Fibroblast of peridontal ligament (primary cell): ENCODE data around the gene USP46.
A peak's percentile ranks its signal among the peaks of the same experiment; 100 is the strongest.

Source experiments
- DNase-seq: peaks from one replicate; pipeline ENCODE4 v3.0.0-alpha.2; 2010; ENCODE audit errors: extremely low read depth

The USP46 gene

GRCh38 chr4:52657292-52657617 lies 1.8 kb downstream of the USP46 start:
- no peak for DNase-seq

DNA sequence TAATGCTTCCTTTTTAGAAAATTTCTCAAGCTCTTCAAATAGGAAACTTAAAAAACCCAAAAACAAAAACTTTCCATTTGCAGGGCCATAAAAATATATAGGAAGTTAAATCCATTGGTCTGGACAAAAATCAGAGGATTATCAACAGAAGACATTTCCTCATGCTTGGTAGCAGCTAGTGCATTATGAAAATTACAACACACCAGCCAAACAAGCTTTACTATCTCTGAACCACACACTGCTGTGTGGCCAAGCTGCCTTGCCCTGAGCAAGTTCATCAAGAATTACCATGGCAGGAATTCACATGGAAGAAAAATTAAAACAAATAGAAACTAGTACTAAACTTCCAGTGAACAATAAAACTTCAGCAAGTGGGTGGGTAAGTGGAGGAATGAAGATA lies 3.6 kb downstream of the USP46 start:
- DNase-seq: no peak

- no peak for DNase-seq
Measured at GRCh38 chr4:52651996-52652672, 7.0 kb downstream of the USP46 start.

- no peak for DNase-seq
Measured at GRCh38 chr4:52648836-52649235, 10.3 kb downstream of the USP46 start.

DNA sequence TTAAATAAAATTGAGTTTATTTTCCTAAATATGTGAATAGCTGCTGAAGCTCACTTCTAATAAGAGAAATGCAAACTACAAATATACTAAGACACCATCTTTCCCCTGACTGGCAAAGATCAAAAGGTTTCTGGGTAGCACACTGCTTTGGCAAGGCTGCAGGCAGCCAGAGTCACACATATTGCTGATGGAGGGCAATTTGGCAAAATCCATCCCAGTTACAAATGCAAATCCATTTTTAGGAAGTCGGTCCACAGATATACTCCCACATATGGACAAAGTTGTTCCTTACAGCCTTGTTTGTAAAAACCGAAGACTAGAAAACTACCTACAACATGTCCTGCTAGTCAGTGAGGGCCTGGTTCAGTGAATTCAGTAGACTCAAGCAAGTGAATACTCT lies 12.4 kb downstream of the USP46 start:
- no peak for DNase-seq

DNA sequence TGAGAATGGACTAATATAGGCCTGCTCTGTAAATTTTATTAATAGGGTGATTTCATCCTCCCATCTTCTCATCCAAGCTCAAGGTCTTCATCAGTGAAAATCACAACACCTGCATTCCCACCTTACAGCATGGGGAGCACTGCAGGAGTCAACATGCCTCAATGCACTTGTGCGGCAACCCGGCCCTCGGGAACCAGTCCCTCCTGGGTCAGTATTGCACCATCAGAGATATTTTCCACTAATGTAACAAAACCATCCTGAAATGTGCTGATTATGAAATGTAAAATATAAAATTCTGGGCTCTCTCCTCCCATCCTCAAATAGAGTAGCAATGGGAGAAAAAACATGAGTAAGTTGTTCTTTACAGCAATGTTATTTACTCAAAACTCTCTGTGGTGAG lies 13.0 kb downstream of the USP46 start:
- no peak for DNase-seq

GRCh38 chr4:52645300-52645699 lies 13.8 kb downstream of the USP46 start:
- DNase-seq: no peak

DNA sequence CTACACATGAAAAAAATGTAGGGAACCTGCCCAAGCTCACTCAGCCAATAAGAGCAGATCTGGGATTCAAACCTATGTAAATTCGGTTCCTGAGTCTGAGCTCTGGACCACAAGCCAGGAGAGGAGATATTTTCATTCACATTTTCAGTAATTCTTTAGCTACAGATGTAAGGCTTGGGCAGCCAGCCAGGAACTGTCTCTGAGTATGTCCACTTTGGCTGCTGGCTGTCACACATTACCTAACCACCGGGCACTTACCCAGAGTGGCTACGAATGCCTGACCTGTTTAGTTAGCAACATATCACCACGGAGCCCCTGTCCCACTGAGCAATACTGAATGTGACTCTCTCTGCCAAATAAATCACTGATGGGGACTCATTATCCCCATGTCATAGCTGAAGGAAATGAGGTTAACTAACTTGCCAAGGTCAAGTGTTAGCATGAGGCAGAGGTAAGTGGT lies 15.3 kb downstream of the USP46 start:
- DNase-seq: peak; percentile 46

DNA sequence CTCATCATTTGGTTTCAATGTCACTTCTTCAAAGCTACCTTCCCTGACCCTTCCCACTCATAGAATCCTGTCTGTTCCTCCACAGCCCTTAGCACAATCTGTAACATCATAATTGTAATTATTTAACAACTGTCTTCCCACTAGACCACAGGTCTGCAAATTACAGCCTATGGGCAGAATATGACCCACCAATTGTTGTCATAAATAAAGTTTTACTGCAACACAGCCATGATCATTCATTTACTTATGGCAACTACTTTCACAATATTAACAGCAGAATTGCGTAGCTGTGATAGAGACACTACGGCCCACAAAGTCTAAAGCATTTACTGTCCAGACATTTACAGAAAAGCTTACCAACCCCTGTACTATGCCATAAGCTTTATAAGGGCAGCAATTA lies 15.9 kb downstream of the USP46 start:
- DNase-seq: no peak

GRCh38 chr4:52641854-52642563 lies 17.1 kb downstream of the USP46 start:
- DNase-seq: no peak

GRCh38 chr4:52640808-52641565 lies 18.1 kb downstream of the USP46 start:
- peak; percentile 30 for DNase-seq

- no peak for DNase-seq
Measured at GRCh38 chr4:52638717-52639116, 20.4 kb downstream of the USP46 start.

- no peak for DNase-seq
Measured at GRCh38 chr4:52637116-52637515, 22.0 kb downstream of the USP46 start.

- DNase-seq: no peak
Measured at GRCh38 chr4:52635560-52635959, 23.5 kb downstream of the USP46 start.

GRCh38 chr4:52635130-52635529 lies 24.0 kb downstream of the USP46 start:
- no peak for DNase-seq

GRCh38 chr4:52633846-52634245 lies 25.3 kb downstream of the USP46 start:
- no peak for DNase-seq

- no peak for DNase-seq
Measured at GRCh38 chr4:52628974-52629373, 30.1 kb downstream of the USP46 start.

DNA sequence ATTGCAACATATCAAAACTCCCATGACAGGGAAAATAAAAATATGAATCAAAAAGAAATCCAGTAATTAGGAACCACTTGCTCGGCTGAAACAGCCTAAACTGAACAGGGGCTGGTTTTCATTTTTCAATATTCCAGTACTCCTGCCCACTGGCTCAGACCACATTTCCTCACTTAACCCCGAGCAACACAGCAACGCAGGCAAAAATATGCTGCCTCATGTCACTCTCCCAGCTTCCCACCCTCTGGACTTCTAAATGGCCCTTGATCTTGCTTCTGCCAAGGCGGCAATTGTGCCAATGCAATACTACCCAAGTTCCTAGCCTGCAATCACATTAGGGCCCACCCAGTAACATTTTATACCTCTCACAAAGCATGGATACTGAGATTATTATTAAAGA lies 30.6 kb downstream of the USP46 start:
- no peak for DNase-seq

DNA sequence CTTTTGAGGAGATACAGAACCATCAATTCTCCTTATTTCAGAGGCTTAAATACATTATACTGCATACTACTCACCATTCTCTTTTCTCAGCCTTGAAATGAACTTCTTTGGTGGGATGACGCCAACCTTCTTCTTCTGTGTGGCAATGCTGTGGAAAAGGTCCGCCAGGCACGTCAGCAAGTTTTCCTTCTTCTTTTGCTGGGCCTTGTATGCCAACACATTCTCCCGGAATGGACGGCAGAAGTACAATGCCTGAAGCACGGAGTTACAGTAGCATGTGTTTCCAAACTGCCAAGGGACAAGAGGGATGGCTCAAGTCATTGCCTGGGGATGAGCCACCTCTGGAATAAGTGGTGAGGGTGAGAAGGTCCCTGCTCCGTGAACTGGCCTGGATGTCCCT lies 31.2 kb downstream of the USP46 start:
- no peak for DNase-seq

- no peak for DNase-seq
Measured at GRCh38 chr4:52625216-52625615, 33.9 kb downstream of the USP46 start.

DNA sequence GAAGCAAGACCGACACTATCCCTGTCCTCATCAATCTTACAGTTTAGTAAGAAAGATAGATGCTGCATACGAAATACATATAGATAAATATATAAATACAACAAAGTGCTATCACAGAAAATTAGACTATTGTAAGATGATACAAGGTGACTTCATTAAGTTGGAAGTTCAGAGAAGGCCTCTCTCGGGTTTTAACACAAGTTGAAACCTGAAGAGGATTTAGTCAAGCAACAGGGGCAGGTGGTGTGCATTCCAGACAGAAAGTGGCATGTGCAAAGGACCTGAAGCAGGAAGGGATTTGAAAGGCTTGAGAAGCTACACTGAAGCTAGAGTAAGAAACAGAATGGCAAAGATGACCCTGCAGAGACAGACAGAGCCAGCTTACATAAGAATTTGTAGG lies 36.5 kb downstream of the USP46 start:
- no peak for DNase-seq

DNA sequence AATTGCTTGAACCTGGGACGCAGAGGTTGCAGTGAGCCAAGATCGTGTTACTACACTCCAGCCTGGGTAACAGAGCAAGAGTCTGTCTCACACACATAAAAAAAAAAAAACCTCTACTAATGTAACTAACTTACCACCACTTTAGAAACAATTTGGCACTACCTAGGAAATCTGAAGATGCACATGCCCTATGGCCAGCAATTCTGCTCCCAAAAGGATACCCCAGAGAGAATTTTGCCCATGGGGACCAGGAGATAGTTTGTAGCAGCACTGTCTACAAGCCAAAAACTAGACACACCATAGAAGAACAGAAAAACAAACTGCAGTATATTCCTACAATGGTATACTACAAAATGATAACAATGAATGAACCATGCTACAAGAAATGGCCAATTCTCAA lies 37.5 kb downstream of the USP46 start:
- DNase-seq: no peak

- DNase-seq: no peak
Measured at GRCh38 chr4:52619591-52619931, 39.5 kb downstream of the USP46 start.
